CD1c-positive myeloid dendritic cell (primary cell): ENCODE results near the gene ADGRF4.

Experiments used
- DNase-seq: peaks from one replicate; pipeline ENCODE4 v3.0.0-alpha.2; 2016; ENCODE audit errors: extremely low spot score

ADGRF4 gene

GRCh38 chr6:47681201-47681990 lies 17.0 kb upstream of the ADGRF4 start:
- DNase-seq: no peak

GRCh38 chr6:47686411-47686810 lies 12.0 kb upstream of the ADGRF4 start:
- DNase-seq: no peak

GRCh38 chr6:47687432-47687831 lies 10.9 kb upstream of the ADGRF4 start:
- no peak for DNase-seq

GRCh38 chr6:47690214-47690613 lies 8.2 kb upstream of the ADGRF4 start:
- no peak for DNase-seq

- no peak for DNase-seq
These were observed 7.6 kb upstream of the ADGRF4 start for GRCh38 chr6:47690791-47691190.

GRCh38 chr6:47697925-47698324 lies 455 bp upstream of the ADGRF4 start:
- DNase-seq: no peak

- no peak for DNase-seq
These were observed 1.7 kb downstream of the ADGRF4 start for GRCh38 chr6:47700053-47700452.

- no peak for DNase-seq
These were observed 2.2 kb downstream of the ADGRF4 start for GRCh38 chr6:47700596-47700995.

- DNase-seq: no peak
These were observed 3.0 kb downstream of the ADGRF4 start for GRCh38 chr6:47701363-47701762.

- no peak for DNase-seq
These were observed 10.8 kb downstream of the ADGRF4 start for GRCh38 chr6:47709160-47709559.

- no peak for DNase-seq
These were observed 11.9 kb downstream of the ADGRF4 start for GRCh38 chr6:47710295-47710694.

- no peak for DNase-seq
These were observed 14.8 kb downstream of the ADGRF4 start for GRCh38 chr6:47713200-47713599.

GRCh38 chr6:47714802-47715201 lies 16.4 kb downstream of the ADGRF4 start:
- no peak for DNase-seq

GRCh38 chr6:47715782-47716181 lies 17.4 kb downstream of the ADGRF4 start:
- no peak for DNase-seq

- DNase-seq: no peak
These were observed 17.8 kb downstream of the ADGRF4 start for GRCh38 chr6:47716207-47716606.

- DNase-seq: no peak
These were observed 20.2 kb downstream of the ADGRF4 start for GRCh38 chr6:47718571-47718970.

- DNase-seq: no peak
These were observed 22.8 kb downstream of the ADGRF4 start for GRCh38 chr6:47721189-47721588.

- DNase-seq: no peak
These were observed 23.8 kb downstream of the ADGRF4 start for GRCh38 chr6:47722194-47722593.

GRCh38 chr6:47724300-47724699 lies 25.9 kb downstream of the ADGRF4 start:
- DNase-seq: no peak

GRCh38 chr6:47727391-47727790 lies 29.0 kb downstream of the ADGRF4 start:
- DNase-seq: no peak

GRCh38 chr6:47729019-47729418 lies 30.6 kb downstream of the ADGRF4 start:
- no peak for DNase-seq

GRCh38 chr6:47729457-47729856 lies 31.1 kb downstream of the ADGRF4 start:
- DNase-seq: no peak

GRCh38 chr6:47733879-47734558 lies 35.6 kb downstream of the ADGRF4 start:
- DNase-seq: peak; percentile 25
